Left ventricle myocardium inferior (tissue), 1 donor: ENCODE measurements around the gene ZBTB9. TPM values are rescaled to one million over a fixed set of nuclear protein-coding genes. Genes with fewer than 3 reads are reported as not detected.

Experiments used
- DNase-seq: peaks from one replicate; pipeline ENCODE4 v3.0.0-alpha.2; 2020
- H3K27ac ChIP-seq: fragments of 200-600 bp; replicated peaks from 2 replicates; pipeline ENCODE4 v1.8.0; 2021
- H3K27me3 ChIP-seq: fragments of 200-600 bp; 2 replicates; pipeline ENCODE4 v1.8.0; 2021; ENCODE audit warnings: low read depth
- H3K36me3 ChIP-seq: fragments of 200-600 bp; 2 replicates; pipeline ENCODE4 v1.8.0; 2021
- H3K4me1 ChIP-seq: fragments of 200-600 bp; 2 replicates; pipeline ENCODE4 v1.8.0; 2021
- H3K4me3 ChIP-seq: fragments of 200-600 bp; 2 replicates; pipeline ENCODE4 v1.8.0; 2021; ENCODE audit warnings: mild to moderate bottlenecking, moderate library complexity
- H3K9me3 ChIP-seq: fragments of 200-600 bp; replicated peaks from 2 replicates; pipeline ENCODE4 v1.8.0; 2021
- intact Hi-C: fragments of 100-400 bp; cut with micrococcal nuclease; formaldehyde crosslinking; loops from one replicate; pipeline ENCODE4 v1.11.0; 2022
- total RNA-seq: library from RNA; stranded (reverse); fragmentation: NEBNext Ultra II Directional; extraction: Animal tissue kit (Norgen Biotek cat#: 25700); gene quantifications from one replicate; pipeline ENCODE4 v1.2.1, GENCODE V29; 2021
- TF ChIP-seq, protein P1 (sequence below): fragments of 200-600 bp; IDR thresholded peaks from 2 replicates; pipeline ENCODE4 v1.8.0; 2021; ENCODE audit warnings: antibody characterized with exemption, mild to moderate bottlenecking, borderline replicate concordance
- donor health status: DM: no; HTN: yes; CAD: no; lungs with severe emphysema.

Gene ZBTB9
- total RNA-seq, 1 donor from 2014 or later: 4.9 TPM

DNA sequence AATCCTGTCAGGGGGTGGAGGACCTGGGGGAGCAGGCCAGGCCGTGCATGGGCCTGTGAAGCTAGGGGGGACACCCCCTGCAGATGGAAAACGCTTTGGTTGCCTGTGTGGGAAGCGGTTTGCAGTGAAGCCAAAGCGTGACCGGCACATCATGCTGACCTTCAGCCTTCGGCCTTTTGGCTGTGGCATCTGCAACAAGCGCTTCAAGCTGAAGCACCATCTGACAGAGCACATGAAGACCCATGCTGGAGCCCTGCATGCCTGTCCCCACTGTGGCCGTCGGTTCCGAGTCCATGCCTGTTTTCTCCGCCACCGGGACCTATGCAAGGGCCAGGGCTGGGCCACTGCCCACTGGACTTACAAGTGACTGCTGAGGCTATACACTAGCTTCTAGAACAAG lies 1.8 kb downstream of the ZBTB9 start:
- intact Hi-C loops: no loop called here
- DNase-seq: no peak
- TF ChIP-seq, protein P1, sequence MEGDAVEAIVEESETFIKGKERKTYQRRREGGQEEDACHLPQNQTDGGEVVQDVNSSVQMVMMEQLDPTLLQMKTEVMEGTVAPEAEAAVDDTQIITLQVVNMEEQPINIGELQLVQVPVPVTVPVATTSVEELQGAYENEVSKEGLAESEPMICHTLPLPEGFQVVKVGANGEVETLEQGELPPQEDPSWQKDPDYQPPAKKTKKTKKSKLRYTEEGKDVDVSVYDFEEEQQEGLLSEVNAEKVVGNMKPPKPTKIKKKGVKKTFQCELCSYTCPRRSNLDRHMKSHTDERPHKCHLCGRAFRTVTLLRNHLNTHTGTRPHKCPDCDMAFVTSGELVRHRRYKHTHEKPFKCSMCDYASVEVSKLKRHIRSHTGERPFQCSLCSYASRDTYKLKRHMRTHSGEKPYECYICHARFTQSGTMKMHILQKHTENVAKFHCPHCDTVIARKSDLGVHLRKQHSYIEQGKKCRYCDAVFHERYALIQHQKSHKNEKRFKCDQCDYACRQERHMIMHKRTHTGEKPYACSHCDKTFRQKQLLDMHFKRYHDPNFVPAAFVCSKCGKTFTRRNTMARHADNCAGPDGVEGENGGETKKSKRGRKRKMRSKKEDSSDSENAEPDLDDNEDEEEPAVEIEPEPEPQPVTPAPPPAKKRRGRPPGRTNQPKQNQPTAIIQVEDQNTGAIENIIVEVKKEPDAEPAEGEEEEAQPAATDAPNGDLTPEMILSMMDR: no peak
- Histone ChIP-seq H3K27ac (no peak overlapping the region), H3K9me3 (no peaks in the 10 kb centered on the region), H3K4me3 (no peak overlapping the region), H3K4me1 (peaks cover 30% of the 10 kb centered on the region), H3K36me3 (peaks cover 14% of the 10 kb centered on the region), H3K27me3 (no peaks in the 10 kb centered on the region)

DNA sequence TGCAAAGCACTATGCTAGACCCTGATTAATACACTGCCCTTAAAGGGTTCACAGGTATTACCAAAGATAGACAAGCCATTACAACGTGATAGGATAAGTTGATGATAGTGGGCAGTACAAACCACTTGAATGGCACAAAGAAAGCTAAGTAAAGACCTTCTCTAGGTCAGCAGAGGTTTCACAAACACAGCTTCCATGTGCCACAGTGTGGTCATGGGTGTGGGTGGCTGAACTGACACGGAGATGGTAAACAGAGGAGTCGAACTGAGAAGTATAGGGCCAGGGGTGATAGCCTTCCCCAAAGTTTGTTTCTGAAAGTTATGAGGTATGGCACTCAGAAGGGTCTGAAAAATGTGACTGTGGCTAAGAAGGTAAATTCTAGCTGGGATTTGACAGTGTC lies 4.3 kb downstream of the ZBTB9 start:
- Histone ChIP-seq H3K9me3 (no peaks in the 10 kb centered on the region), H3K27me3 (no peaks in the 10 kb centered on the region), H3K36me3 (peaks cover 14% of the 10 kb centered on the region), H3K4me1 (peaks cover 17% of the 10 kb centered on the region), H3K4me3 (no peak overlapping the region), H3K27ac (no peak overlapping the region)
- TF ChIP-seq, protein P1: no peak
- intact Hi-C loops: no loop called here
- DNase-seq: no peak

DNA sequence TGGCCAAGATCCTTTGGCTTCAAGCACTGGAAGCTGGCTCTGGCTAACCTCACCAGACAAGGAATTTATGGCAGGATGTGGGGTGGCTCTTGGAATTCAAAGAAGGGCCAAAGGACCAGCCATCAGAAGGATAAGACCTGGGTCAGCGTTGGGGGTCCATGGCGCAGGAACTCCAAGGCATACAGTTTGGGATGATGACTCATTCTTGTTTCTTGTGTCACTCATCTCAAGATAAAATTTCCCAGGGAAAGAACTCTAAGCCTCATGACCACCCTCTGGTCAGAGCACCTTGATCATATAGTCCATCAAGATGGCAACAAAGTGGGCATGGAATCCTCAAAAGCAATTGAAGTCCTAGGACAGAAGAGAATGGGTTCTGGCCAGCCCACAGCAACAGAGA lies 4.8 kb downstream of the ZBTB9 start:
- intact Hi-C loops: no loop called here
- H3K36me3 ChIP-seq: peaks cover 14% of the 10 kb centered on the region
- H3K4me1 ChIP-seq: peaks cover 11% of the 10 kb centered on the region
- no peak overlapping the region for H3K4me3 ChIP-seq
- H3K27me3 ChIP-seq: no peaks in the 10 kb centered on the region
- H3K9me3 ChIP-seq: no peaks in the 10 kb centered on the region
- H3K27ac ChIP-seq: no peak overlapping the region
- no peak for DNase-seq
- TF ChIP-seq, protein P1: no peak

DNA sequence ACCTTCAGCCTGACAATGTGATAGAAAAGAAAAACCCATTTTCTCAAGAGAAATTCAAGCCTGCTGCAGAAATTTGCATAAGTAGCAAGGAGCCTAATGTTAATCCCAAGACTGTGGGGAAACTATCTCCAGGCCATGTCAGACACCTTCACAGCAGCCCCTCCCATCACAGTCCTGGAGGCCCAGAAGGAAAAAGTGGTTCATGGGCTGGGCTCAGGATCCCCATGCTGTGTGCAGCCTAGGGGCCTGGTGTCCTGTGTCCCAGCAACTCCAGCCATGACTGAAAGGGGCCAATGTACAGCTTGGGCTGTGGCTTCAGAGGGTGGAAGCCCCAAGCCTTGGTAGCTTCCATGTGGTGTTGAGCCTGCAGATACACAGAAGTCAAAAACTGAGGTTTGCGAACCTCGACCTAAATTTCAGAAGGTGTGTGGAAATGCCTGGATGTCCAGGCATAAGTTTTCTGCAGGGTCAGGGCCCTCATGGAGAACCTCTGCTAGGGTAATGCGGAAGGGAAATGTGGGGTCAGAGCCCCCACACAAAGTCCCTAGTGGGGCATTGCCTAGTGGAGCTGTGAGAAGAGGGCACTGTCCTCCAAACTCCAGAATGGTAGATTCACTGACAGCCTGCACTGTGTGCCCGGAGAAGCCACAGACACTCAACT lies 11.8 kb downstream of the ZBTB9 start:
- TF ChIP-seq, protein P1: no peak
- no peaks in the 10 kb centered on the region for H3K36me3 ChIP-seq
- H3K4me3 ChIP-seq: no peak overlapping the region
- H3K4me1 ChIP-seq: no peaks in the 10 kb centered on the region
- no peaks in the 10 kb centered on the region for H3K27me3 ChIP-seq
- no peak overlapping the region for H3K27ac ChIP-seq
- no peaks in the 10 kb centered on the region for H3K9me3 ChIP-seq
- DNase-seq: no peak
- intact Hi-C loops: no loop called here

DNA sequence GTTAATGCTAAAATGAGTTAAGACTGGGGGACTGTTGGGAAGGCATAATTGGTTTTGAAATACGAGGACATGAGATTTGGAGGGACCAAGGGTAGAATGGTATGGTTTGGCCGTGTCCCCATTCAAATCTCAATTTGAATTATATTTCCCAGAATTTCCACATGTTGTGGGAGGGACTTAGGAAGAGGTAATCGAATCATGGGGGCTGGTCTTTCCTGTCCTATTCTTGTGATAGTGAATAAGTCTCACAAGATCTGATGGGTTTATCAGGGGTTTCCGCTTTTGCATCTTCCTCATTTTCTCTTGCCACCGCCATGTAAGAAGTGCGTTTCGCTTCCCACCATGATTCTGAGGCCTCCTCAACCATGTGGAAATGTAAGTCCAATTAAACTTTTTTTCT lies 12.7 kb downstream of the ZBTB9 start:
- no peak overlapping the region for H3K27ac ChIP-seq
- no peaks in the 10 kb centered on the region for H3K27me3 ChIP-seq
- H3K4me3 ChIP-seq: no peak overlapping the region
- DNase-seq: no peak
- intact Hi-C loops: no loop called here
- H3K9me3 ChIP-seq: no peaks in the 10 kb centered on the region
- TF ChIP-seq, protein P1: no peak
- H3K36me3 ChIP-seq: no peaks in the 10 kb centered on the region
- no peaks in the 10 kb centered on the region for H3K4me1 ChIP-seq
